H1 (cell line): ENCODE results near the gene PROK2.

Experiments used
- BRCA1 ChIP-seq: IDR thresholded peaks from 2 replicates; pipeline ENCODE4 v1.6.1; 2012; ENCODE audit warnings: low read depth, low read length, improper control_type of control experiment
- CEBPB ChIP-seq: IDR thresholded peaks from 2 replicates; pipeline ENCODE4 v1.6.1; 2012; ENCODE audit warnings: low read depth, low read length
- CHD1 ChIP-seq: IDR thresholded peaks from 2 replicates; pipeline ENCODE4 v1.6.1; 2012; ENCODE audit warnings: low read depth, low read length, improper control_type of control experiment
- EP300 ChIP-seq, 2 experiments: IDR thresholded peaks; 1 replicate in 1 of 2; 2 replicates in 1 of 2; pipeline ENCODE4 v1.6.1; 2011 to 2012; ENCODE audit warnings: low read depth in 2 of 2, low read length in 2 of 2, mild to moderate bottlenecking in 2 of 2, borderline replicate concordance in 1 of 2, inconsistent platforms in 1 of 2, moderate library complexity in 1 of 2
- EZH2 ChIP-seq: fragments of 200-600 bp; sonication (generic); IDR thresholded peaks from 2 replicates; pipeline ENCODE4 v1.7.1; 2012; ENCODE audit warnings: low read depth, mild to moderate bottlenecking, moderate library complexity, low read length, inconsistent platforms; ENCODE audit not compliant: severe bottlenecking
- GABPA ChIP-seq: IDR thresholded peaks from 2 replicates; pipeline ENCODE4 v1.6.1; 2011; ENCODE audit warnings: mild to moderate bottlenecking, low read length, moderate library complexity, borderline replicate concordance; ENCODE audit not compliant: insufficient read depth
- POLR2A ChIP-seq, 2 experiments: IDR thresholded peaks; 1 replicate in 1 of 2; 2 replicates in 1 of 2; pipeline ENCODE4 v1.6.1; 2011; ENCODE audit warnings: low read depth in 2 of 2, low read length in 2 of 2, mild to moderate bottlenecking in 2 of 2; ENCODE audit errors: control extremely low read depth in 1 of 2
- POLR2AphosphoS5 ChIP-seq: IDR thresholded peaks from 2 replicates; pipeline ENCODE4 v1.6.1; 2011; ENCODE audit warnings: low read depth, low read length
- RFX5 ChIP-seq: IDR thresholded peaks from 2 replicates; pipeline ENCODE4 v1.6.1; 2011; ENCODE audit warnings: low read depth, low read length, improper control_type of control experiment, borderline replicate concordance
- SP4 ChIP-seq: IDR thresholded peaks from 2 replicates; pipeline ENCODE4 v1.6.1; 2012; ENCODE audit warnings: low read length, inconsistent platforms
- TCF12 ChIP-seq: IDR thresholded peaks from 2 replicates; pipeline ENCODE4 v1.6.1; 2011; ENCODE audit warnings: low read depth, mild to moderate bottlenecking, low read length
- TF ChIP-seq, protein P1 (sequence below), 3 experiments: IDR thresholded peaks; 1 replicate in 2 of 3; 2 replicates in 1 of 3; pipeline versions ENCODE4 v1.5.1 to v1.6.1; 2011; ENCODE audit warnings: low read length in 3 of 3, mild to moderate bottlenecking in 3 of 3, inconsistent platforms in 2 of 3, low read depth in 1 of 3, moderate library complexity in 1 of 3; ENCODE audit not compliant: insufficient read depth in 1 of 3; ENCODE audit errors: control extremely low read depth in 1 of 3

DNA sequence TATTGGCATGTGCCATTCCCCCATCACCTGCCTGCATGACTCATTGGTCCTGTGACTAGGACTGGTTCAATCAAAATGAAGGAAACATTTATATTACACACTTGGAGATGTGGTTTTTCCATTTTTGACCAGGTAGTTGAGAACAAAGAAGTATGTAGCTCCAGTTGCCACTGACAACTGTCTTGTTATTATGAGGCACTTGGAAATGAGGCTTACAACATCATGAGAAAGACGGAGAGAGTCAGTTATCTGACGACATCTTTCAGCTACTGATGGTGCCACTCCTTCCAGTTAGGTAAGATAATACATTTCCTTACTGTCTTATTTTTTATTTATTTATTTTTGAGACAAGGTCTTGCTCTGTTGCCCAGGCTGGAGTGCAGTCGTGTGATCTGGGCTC lies 21.8 kb upstream of the PROK2 start:
- TF ChIP-seq SP4 (no peak), EZH2 (no peak), CHD1 (no peak), TCF12 (no peak), POLR2A (IDR thresholded peaks at IDR 0.05; ENCODE audit: control extremely low read depth in 1 of 2, low read depth in 2 of 2, low read length in 2 of 2) (no peak), BRCA1 (no peak), RFX5 (no peak), CEBPB (no peak), EP300 (IDR thresholded peaks at IDR 0.05; ENCODE audit: borderline replicate concordance in 1 of 2, low read depth in 2 of 2, low read length in 2 of 2) (no peak), POLR2AphosphoS5 (no peak), GABPA (no peak)
- TF ChIP-seq, protein P1, sequence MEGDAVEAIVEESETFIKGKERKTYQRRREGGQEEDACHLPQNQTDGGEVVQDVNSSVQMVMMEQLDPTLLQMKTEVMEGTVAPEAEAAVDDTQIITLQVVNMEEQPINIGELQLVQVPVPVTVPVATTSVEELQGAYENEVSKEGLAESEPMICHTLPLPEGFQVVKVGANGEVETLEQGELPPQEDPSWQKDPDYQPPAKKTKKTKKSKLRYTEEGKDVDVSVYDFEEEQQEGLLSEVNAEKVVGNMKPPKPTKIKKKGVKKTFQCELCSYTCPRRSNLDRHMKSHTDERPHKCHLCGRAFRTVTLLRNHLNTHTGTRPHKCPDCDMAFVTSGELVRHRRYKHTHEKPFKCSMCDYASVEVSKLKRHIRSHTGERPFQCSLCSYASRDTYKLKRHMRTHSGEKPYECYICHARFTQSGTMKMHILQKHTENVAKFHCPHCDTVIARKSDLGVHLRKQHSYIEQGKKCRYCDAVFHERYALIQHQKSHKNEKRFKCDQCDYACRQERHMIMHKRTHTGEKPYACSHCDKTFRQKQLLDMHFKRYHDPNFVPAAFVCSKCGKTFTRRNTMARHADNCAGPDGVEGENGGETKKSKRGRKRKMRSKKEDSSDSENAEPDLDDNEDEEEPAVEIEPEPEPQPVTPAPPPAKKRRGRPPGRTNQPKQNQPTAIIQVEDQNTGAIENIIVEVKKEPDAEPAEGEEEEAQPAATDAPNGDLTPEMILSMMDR (IDR thresholded peaks at IDR 0.05; ENCODE audit: control extremely low read depth in 1 of 3, insufficient read depth in 1 of 3, low read depth in 1 of 3, low read length in 3 of 3) = no peak
